Measurements from ENCODE around the gene FHIT.

The FHIT gene

DNA sequence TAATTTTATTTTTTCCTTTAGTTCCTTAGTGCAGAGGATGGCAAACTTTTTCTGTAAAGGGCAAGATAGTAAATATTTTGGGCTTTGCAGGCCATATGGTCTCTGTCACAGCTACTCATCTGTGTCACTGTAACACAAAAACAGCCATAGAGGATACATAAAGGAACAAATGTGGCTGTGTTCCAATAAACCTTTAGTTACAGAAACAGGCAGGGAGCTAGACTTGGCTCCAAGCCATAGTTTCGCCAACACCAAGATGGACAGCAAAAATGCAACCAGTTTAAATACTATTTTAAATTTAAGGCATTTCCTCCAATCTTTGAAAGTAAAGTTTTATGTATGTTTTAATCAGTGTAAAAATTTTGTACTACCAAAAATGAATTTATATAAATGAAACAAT lies 753.4 kb downstream of the FHIT start:
- TF ChIP-seq EZH2phosphoT487 (IDR thresholded peaks at IDR 0.05; ENCODE audit: low read depth) = no peak
- TF ChIP-seq, protein P1, sequence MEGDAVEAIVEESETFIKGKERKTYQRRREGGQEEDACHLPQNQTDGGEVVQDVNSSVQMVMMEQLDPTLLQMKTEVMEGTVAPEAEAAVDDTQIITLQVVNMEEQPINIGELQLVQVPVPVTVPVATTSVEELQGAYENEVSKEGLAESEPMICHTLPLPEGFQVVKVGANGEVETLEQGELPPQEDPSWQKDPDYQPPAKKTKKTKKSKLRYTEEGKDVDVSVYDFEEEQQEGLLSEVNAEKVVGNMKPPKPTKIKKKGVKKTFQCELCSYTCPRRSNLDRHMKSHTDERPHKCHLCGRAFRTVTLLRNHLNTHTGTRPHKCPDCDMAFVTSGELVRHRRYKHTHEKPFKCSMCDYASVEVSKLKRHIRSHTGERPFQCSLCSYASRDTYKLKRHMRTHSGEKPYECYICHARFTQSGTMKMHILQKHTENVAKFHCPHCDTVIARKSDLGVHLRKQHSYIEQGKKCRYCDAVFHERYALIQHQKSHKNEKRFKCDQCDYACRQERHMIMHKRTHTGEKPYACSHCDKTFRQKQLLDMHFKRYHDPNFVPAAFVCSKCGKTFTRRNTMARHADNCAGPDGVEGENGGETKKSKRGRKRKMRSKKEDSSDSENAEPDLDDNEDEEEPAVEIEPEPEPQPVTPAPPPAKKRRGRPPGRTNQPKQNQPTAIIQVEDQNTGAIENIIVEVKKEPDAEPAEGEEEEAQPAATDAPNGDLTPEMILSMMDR (IDR thresholded peaks at IDR 0.05; ENCODE audit: low read depth, low read length) = no peak

DNA sequence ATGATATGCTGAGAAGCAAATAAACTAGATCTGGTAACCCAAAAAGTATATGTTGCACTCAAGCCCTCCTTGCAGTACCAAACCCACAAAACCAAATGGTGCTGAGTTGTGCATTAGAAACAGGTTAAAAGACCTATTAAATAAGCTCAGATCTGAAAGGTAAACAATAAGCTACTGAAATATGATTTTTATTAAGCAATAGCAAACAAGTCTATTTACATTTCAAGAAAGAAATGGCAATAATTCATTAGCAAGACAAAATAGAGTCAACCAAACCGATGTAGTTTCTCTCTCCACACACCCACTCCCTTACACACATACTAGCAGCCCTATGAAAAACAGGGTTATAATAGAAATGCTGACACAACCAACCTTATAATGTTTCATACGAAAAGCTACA lies 760.3 kb downstream of the FHIT start:
- no peak overlapping the region for H2AFZ ChIP-seq (ENCODE audit: low read depth, low read length)
- H4K20me1 ChIP-seq (ENCODE audit: insufficient read depth, low read length) = no peaks in the 10 kb centered on the region
- H3K27ac ChIP-seq (ENCODE audit: low read length) = no peak overlapping the region
- no peak overlapping the region for H3K4me2 ChIP-seq (ENCODE audit: low read length)
- TF ChIP-seq EZH2phosphoT487 (IDR thresholded peaks at IDR 0.05; ENCODE audit: low read depth) = no peak
- TF ChIP-seq, protein P1 (IDR thresholded peaks at IDR 0.05; ENCODE audit: low read depth, low read length) = no peak
- H3K4me1 ChIP-seq (ENCODE audit: low read length) = no peaks in the 10 kb centered on the region
- no peak overlapping the region for H3K9ac ChIP-seq (ENCODE audit: low read length)
- no peaks in the 10 kb centered on the region for H3K79me2 ChIP-seq (ENCODE audit: low read length)
- no peaks in the 10 kb centered on the region for H3K9me3 ChIP-seq (ENCODE audit: insufficient read depth, low read length)
- H3K4me3 ChIP-seq (ENCODE audit: low read length) = no peak overlapping the region
- H3K27me3 ChIP-seq (ENCODE audit: low read depth, low read length) = no peaks in the 10 kb centered on the region
- H3K36me3 ChIP-seq (replicated peaks; ENCODE audit: low read depth, low read length) = no peaks in the 10 kb centered on the region

More for the DNA sequence above, 753.4 kb downstream of the FHIT start:
- no peaks in the 10 kb centered on the region for H3K4me1 ChIP-seq (ENCODE audit: low read length)
- no peak overlapping the region for H3K9ac ChIP-seq (ENCODE audit: low read length)
- H3K36me3 ChIP-seq (replicated peaks; ENCODE audit: low read depth, low read length) = no peaks in the 10 kb centered on the region
- no peaks in the 10 kb centered on the region for H3K79me2 ChIP-seq (ENCODE audit: low read length)
- no peaks in the 10 kb centered on the region for H3K27me3 ChIP-seq (ENCODE audit: low read depth, low read length)
- H3K9me3 ChIP-seq (ENCODE audit: insufficient read depth, low read length) = no peaks in the 10 kb centered on the region
- no peaks in the 10 kb centered on the region for H4K20me1 ChIP-seq (ENCODE audit: insufficient read depth, low read length)
- no peak overlapping the region for H2AFZ ChIP-seq (ENCODE audit: low read depth, low read length)
- H3K4me2 ChIP-seq (ENCODE audit: low read length) = no peak overlapping the region
- H3K27ac ChIP-seq (ENCODE audit: low read length) = no peak overlapping the region
- no peak overlapping the region for H3K4me3 ChIP-seq (ENCODE audit: low read length)

DNA sequence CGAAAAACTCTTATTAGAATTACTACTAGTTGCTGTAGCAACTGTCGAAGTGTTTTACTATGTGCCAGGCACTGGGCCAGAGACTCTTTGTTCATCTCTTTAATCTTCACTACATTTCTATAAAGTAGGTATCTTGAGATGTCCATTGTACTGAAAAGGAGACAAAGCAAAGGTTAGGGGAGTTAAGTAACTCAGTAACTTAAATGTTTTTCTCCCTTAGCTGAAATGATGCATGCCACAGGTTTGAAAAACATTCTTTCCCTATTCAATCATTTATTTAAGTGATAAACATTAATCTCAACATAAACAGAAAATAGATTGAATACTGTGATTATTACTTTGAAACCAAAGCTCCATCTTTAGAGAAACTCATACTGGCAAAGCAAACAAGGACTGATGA lies 776.2 kb downstream of the FHIT start:
- Histone ChIP-seq H3K79me2 (ENCODE audit: low read length) (no peaks in the 10 kb centered on the region), H3K36me3 (replicated peaks; ENCODE audit: low read depth, low read length) (no peaks in the 10 kb centered on the region), H3K9me3 (ENCODE audit: insufficient read depth, low read length) (no peaks in the 10 kb centered on the region), H3K27me3 (ENCODE audit: low read depth, low read length) (no peaks in the 10 kb centered on the region), H3K9ac (ENCODE audit: low read length) (no peak overlapping the region), H2AFZ (ENCODE audit: low read depth, low read length) (no peak overlapping the region), H3K27ac (ENCODE audit: low read length) (no peak overlapping the region), H4K20me1 (ENCODE audit: insufficient read depth, low read length) (no peaks in the 10 kb centered on the region), H3K4me3 (ENCODE audit: low read length) (no peak overlapping the region), H3K4me2 (ENCODE audit: low read length) (no peak overlapping the region), H3K4me1 (ENCODE audit: low read length) (no peaks in the 10 kb centered on the region)
- no peak for TF ChIP-seq EZH2phosphoT487 (IDR thresholded peaks at IDR 0.05; ENCODE audit: low read depth)
- TF ChIP-seq, protein P1 (IDR thresholded peaks at IDR 0.05; ENCODE audit: low read depth, low read length) = no peak

DNA sequence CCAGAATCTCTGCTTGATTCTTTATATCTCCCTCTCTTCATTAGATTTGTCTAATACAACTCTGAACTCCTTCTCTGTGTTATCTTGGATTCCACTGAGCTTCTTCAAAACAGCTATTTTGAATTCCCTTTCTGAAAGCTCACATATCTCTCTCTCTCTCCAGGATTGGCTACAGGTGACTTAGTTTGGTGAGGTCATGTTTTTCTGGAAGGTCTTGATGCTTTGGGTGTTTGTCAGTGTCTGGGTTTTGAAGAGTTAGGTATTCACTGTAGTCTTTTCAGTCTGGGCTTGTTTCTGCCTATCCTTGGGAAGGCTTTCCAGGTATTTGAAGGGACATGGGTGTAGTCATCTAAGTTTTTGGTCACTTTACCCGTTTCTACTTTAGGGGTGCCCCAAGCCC lies 781.8 kb downstream of the FHIT start:
- Histone ChIP-seq H3K4me1 (ENCODE audit: low read length) (no peaks in the 10 kb centered on the region), H3K27me3 (ENCODE audit: low read depth, low read length) (no peaks in the 10 kb centered on the region), H3K4me2 (ENCODE audit: low read length) (no peak overlapping the region), H3K36me3 (replicated peaks; ENCODE audit: low read depth, low read length) (no peaks in the 10 kb centered on the region), H3K9me3 (ENCODE audit: insufficient read depth, low read length) (no peaks in the 10 kb centered on the region), H4K20me1 (ENCODE audit: insufficient read depth, low read length) (no peaks in the 10 kb centered on the region), H3K4me3 (ENCODE audit: low read length) (no peak overlapping the region), H3K9ac (ENCODE audit: low read length) (no peak overlapping the region), H2AFZ (ENCODE audit: low read depth, low read length) (no peak overlapping the region), H3K27ac (ENCODE audit: low read length) (no peak overlapping the region), H3K79me2 (ENCODE audit: low read length) (no peaks in the 10 kb centered on the region)
- TF ChIP-seq, protein P1 (IDR thresholded peaks at IDR 0.05; ENCODE audit: low read depth, low read length) = no peak
- no peak for TF ChIP-seq EZH2phosphoT487 (IDR thresholded peaks at IDR 0.05; ENCODE audit: low read depth)
